Ectodermal cell (in vitro differentiated cells): ENCODE data around the gene DNAJB1.

Experiments
- H3K27ac ChIP-seq: 2 replicates; pipeline ENCODE4 v1.7.0; 2013; ENCODE audit warnings: mild to moderate bottlenecking, low read depth, low read length; ENCODE audit not compliant: insufficient read depth, poor library complexity, severe bottlenecking
- H3K27me3 ChIP-seq: 2 replicates; pipeline ENCODE4 v1.7.0; 2013; ENCODE audit warnings: mild to moderate bottlenecking, low read length; ENCODE audit not compliant: insufficient read depth, control insufficient read depth, poor library complexity, severe bottlenecking
- H3K36me3 ChIP-seq: one replicate; pipeline ENCODE4 v1.7.0; 2013; ENCODE audit warnings: low read length; ENCODE audit not compliant: control insufficient read depth, insufficient read depth
- H3K4me1 ChIP-seq: one replicate; pipeline ENCODE4 v1.7.0; 2013; ENCODE audit warnings: low read length; ENCODE audit not compliant: control insufficient read depth, insufficient read depth
- H3K4me3 ChIP-seq: 2 replicates; pipeline ENCODE4 v1.7.0; 2013; ENCODE audit warnings: low read depth, low read length, control low read depth; ENCODE audit not compliant: insufficient read depth
- H3K9me3 ChIP-seq: 2 replicates; pipeline ENCODE4 v1.7.0; 2013; ENCODE audit warnings: mild to moderate bottlenecking, low read length, moderate library complexity; ENCODE audit not compliant: control insufficient read depth
- WGBS, 2 experiments: methylation state at CpG; one replicate each; pipeline ENCODE4 v1.1.7; 2013; ENCODE audit warnings: missing lambda C conversion rate in 2 of 2; 5-methylcytosine and 5-hydroxymethylcytosine counted together

The DNAJB1 gene

DNA sequence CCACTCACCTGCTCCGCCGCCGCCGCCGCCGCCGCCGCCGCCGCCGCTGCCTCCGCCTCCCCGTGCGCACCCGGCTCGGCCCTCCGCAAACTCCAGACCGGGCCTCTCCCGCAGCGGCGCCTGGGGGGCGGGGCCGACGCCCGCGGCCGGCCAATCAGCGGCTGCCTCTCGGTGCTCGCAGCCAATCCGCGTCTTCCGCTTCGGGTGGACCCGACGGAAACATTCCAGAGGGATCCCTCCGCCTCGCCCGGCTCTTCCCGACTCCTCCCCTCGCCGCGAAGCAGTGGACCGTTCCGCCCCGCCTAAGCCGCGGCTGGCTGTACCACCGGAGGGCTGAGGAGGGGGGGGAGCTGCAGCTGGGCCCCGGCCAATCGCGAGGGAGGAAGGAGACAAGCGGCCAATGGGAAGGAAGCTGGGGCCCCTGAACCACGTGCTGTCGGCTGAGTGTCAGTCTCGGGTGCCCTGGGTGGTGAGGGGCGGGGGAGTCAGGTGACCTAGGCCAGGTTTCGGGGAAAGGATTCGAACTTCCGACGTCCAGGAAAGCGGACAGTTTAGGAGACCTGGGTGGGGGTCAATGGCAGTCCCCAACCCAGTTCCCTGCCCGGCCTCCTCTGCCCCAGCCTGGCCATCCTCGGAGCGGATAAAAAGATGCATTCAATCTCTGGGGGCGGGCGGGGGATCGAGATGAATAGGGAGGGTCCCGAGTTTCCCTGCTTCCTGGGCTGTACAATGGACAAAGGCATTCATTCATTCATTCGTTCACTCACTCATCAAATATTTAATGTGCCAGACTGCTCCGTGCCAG lies 22.0 kb downstream of the DNAJB1 start, which contains the start of gene GIPC1:
GIPC1 (minus strand) TSS at position 99 of the 805 bp plus-strand sequence. CDS start 13,151 bp downstream, outside the sequence.
- no peaks in the 10 kb centered on the region for H3K9me3 ChIP-seq
- H3K4me3 ChIP-seq = peak within 1 kb of the TSS; percentile 75
- no peaks in the 10 kb centered on the region for H3K36me3 ChIP-seq
- peaks cover 10% of the 10 kb centered on the region for H3K4me1 ChIP-seq
- H3K27me3 ChIP-seq = no peaks in the 10 kb centered on the region
- H3K27ac ChIP-seq = peak within 1 kb of the TSS; percentile 50
- WGBS, 2 experiments = 9% methylated on average over 71 of the region's 71 CpGs

DNA sequence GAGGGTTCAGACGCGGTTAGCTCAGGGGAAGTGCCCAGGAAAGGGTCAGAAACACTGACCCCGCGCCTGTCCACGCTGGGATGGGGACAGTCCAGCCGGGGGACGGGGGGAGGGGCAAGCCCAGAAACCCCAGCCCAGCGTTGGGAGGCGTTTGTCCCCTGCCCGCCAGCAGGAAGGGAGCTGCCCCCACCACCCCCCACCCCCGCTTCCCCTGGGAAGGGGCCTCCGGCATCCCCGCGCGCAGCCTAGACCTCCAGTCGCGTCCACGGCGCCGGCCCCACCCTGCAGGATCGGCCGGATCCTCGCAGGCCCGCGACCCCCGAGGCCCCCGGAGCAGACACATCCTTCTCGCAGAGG lies 22.5 kb downstream of the DNAJB1 start:
- peak overlapping the region; percentile 50 for H3K27ac ChIP-seq
- H3K4me3 ChIP-seq = peak overlapping the region; percentile 75
- WGBS, 2 experiments = 0% methylated on average over 28 of the region's 28 CpGs

DNA sequence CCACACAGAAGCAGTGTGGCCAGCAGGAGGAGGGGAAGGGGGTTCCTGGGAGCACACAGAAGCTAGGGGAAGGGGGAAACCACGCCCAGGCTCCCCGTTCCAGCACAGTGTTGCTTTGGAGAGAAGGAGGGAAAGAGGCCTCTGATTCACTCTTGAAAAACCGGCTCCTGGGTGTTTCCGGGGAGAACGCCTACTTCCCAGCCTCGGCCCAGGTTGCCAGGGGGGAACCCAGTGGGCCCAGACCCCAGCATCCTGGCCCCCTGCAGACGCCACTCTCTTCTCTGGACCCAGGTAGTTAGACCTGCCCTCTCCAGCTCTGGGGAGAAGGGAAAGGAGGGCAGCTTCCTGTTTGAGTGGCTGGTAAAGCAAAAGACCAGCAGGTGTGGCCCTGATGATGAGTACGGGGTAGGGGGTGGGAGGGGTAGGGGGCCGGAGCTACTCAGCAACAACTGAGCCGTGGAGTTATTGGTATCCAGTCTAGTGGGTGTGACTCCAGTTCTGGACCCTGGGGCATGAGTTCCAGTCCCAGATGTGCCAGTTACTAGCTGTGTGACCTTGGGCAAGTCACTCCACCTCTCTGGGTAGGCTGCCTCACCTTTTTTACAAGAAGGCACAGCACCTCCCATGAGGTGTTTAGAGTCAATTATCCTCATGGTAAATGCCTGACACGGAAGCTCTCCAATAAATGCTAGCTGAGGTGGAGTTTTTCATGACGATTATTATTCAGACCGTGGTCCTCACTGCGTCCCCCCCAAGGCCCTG lies 23.1 kb downstream of the DNAJB1 start:
- Histone ChIP-seq H3K27me3 (no peaks in the 10 kb centered on the region), H3K36me3 (no peaks in the 10 kb centered on the region), H3K27ac (no peak overlapping the region), H3K4me3 (peak overlapping the region; percentile 75), H3K4me1 (peaks cover 10% of the 10 kb centered on the region), H3K9me3 (no peaks in the 10 kb centered on the region)
- 44 to 47% methylated on average over 14 of the region's 14 CpGs for WGBS, 2 experiments

More for the DNA sequence above, 22.5 kb downstream of the DNAJB1 start:
- no peaks in the 10 kb centered on the region for H3K9me3 ChIP-seq
- H3K27me3 ChIP-seq = no peaks in the 10 kb centered on the region
- H3K36me3 ChIP-seq = no peaks in the 10 kb centered on the region
- H3K4me1 ChIP-seq = peaks cover 10% of the 10 kb centered on the region

DNA sequence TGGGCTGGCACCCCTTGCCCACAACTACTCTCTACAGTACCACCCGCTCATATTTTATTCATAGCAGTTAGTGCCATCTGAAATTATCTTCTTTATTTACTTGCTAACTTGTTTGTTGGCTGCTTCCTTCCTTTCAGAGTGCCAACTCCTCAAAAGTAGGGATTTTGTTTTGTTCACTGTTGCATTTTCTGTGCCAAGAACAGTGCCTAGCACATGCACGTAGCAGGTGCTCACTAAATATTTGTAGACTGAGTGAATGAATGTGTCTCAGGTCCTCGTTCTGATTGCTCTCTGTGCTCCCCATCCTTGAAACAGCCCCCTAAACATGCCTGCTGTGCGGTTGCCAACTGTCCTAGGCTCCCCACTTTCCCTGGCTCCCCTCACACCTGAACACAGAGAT lies 23.8 kb downstream of the DNAJB1 start:
- H3K9me3 ChIP-seq = no peaks in the 10 kb centered on the region
- H3K4me1 ChIP-seq = peaks cover 10% of the 10 kb centered on the region
- H3K4me3 ChIP-seq = no peak overlapping the region
- WGBS, 2 experiments = 95 to 96% methylated on average over 4 of the region's 4 CpGs
- H3K36me3 ChIP-seq = no peaks in the 10 kb centered on the region
- H3K27me3 ChIP-seq = no peaks in the 10 kb centered on the region
- H3K27ac ChIP-seq = no peak overlapping the region

DNA sequence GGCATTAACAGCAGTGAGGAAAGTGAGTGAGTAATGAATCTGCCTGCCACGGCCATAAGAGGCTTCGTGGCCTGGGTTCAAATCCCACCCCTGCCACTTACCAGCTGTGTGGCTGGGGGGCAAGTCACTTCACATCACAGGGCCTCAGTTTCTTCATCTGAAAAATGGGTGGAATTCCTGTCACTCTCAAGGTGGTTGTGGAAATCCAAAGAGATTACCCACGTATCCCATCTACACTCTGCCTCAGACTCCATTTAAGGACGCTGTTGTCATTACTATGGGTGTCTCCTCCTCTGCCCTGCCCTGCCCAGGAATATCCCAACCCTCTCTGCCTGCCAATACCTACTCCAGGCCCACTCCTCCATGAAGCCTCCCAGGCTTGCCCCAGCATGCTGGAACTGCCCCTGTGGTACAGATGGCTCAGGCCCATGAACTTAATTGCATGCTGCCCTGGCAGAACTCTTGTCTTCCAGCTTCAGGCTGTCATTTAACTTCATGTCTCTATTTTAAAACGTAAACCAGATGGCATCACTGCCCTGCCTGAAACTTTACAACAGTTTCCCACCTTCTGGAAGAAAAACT lies 25.4 kb downstream of the DNAJB1 start:
- WGBS, 2 experiments = 93 to 96% methylated on average over 5 of the region's 5 CpGs
- H3K9me3 ChIP-seq = no peaks in the 10 kb centered on the region

DNA sequence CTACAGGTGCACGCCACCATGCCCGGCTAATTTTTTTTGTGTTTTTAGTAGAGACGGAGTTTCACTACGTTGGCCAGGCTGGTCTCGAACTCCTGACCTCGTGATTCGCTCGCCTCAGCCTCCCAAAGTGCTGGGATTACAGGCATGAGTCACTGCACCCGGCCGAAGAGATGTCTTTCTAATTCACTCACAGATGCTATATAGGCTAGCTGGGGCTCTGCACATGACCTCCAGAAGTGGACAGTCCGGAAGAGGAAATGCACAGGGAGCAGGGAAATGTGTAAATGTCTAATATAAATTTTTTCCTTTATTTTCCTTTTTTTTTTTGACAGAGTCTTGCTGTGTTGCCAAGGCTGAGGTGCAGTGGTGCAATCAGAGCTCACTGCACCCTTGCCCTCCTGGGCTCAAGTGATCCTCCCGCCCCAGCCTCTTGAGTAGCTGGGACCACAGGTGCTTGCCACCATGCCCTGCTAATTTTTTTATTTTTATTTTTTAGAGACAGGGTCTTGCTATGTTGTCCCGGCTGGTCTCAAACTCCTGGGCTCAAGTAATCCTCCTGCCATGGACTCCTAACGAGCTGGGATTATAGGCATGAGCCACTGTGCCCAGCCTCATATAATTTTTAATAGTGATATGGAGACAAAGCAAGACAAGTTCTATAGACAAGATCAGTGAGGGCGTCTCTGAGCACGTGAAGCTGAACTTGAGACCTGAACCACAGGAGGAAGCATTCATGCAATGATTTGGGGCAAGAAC lies 30.6 kb downstream of the DNAJB1 start:
- H3K36me3 ChIP-seq = peaks cover 4% of the 10 kb centered on the region
- H3K9me3 ChIP-seq = no peaks in the 10 kb centered on the region
- no peaks in the 10 kb centered on the region for H3K27me3 ChIP-seq
- H3K27ac ChIP-seq = no peak overlapping the region
- no peak overlapping the region for H3K4me3 ChIP-seq
- no peaks in the 10 kb centered on the region for H3K4me1 ChIP-seq
- WGBS, 2 experiments = 96% methylated on average over 15 to 16 of the region's 16 CpGs

More for the DNA sequence above, 25.4 kb downstream of the DNAJB1 start:
- Histone ChIP-seq H3K4me1 (peaks cover 10% of the 10 kb centered on the region), H3K36me3 (no peaks in the 10 kb centered on the region), H3K27ac (no peak overlapping the region), H3K27me3 (no peaks in the 10 kb centered on the region), H3K4me3 (no peak overlapping the region)

DNA sequence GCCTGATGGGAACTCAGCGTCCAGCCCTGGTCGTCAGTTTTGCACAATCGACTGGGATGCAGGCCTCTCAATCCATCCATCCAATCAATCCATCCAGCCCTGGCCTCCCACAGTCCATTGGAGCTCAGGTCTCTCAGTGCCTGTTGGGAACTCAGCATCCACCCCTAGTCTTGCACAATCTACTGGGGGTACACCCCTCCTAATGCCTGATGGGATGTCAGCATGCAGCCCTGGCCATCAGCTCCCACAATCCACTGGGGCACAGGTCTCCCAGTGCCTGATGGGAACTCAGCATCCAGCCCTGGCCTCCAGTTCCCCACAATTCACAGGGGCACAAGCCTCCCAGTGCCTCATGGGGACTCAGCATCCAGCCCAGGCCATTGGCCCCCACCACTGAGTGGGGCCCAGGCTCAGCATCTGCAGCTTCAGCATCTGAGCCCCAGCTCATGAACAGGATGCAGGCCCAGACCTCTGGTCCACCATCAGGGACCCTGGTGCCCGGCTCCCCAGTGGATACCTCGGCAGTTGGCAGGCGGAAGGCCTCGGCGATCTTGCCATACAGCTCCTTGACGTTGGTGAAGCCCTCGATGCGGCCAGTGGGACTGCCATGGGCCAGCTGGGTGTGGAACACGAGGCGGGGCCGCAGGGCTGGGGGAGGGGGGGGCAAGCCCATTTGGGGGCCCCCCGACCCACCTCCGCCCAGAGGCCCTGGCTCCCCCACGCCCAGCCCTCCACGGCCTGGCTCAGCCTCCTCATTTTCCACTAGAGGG lies 35.8 kb downstream of the DNAJB1 start:
- Histone ChIP-seq H3K4me3 (no peak overlapping the region), H3K36me3 (peaks cover 14% of the 10 kb centered on the region), H3K27me3 (no peaks in the 10 kb centered on the region), H3K9me3 (no peaks in the 10 kb centered on the region), H3K27ac (no peak overlapping the region), H3K4me1 (peaks cover 4% of the 10 kb centered on the region)
- 96% methylated on average over 18 of the region's 18 CpGs for WGBS, 2 experiments

DNA sequence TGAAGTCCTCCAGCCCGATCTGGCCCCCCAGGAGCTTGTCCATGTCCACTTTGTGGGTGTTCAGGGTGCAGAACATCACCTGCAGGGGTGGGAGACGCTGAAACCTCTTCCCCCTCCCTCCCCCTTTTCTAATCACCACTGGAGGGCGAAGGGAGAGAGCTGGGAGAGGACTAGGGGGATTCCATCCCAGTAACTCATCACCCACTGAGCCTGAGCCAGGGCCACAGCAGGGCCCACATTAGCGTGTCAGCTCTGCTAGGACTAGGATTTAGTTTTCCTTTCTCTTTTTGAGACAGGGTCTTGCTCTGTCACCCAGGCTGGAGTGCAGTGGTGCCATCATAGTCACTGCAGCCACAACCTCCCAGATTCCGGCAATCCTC lies 37.5 kb downstream of the DNAJB1 start:
- WGBS, 2 experiments = 74 to 87% methylated on average over 4 to 5 of the region's 5 CpGs
- Histone ChIP-seq H3K4me3 (no peak overlapping the region), H3K36me3 (peaks cover 14% of the 10 kb centered on the region), H3K27ac (no peak overlapping the region), H3K4me1 (peaks cover 8% of the 10 kb centered on the region), H3K9me3 (no peaks in the 10 kb centered on the region), H3K27me3 (no peaks in the 10 kb centered on the region)

DNA sequence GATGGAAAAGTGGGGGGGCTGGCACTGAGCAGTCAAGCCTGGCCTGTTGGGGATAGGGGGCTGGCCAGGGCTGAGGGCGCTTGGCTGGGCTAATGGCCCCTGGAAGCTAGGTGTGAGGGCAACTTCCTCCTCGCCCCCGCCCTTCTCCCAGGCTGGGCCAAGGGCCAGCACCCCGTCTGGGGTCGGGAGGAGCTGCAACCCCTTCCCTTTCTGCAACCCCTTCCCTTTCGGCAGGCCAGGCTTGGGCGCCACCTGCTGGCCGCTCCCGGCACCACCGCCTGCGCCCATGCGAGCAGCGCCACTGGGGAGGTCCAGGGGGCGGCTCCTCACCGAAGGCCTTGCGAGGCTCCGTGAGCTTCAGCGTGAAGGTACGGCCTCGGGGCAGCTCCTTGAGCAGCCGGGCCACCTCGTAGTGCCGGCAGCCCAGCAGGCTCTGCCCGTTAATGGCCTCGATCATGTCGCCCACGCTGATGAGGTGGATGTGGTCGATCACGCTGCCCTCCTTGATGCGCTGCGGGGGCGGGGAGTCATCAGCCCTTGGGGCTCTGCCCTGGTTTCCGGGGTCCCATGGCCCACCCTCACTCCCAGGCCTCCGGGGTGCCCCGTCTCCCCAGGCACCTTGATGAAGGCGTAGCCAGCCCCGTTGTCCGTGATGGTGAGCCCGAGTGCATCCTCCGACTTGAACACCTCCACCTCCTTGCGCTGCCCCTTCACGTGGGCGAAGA lies 38.1 kb downstream of the DNAJB1 start:
- no peak overlapping the region for H3K4me3 ChIP-seq
- H3K36me3 ChIP-seq = peaks cover 14% of the 10 kb centered on the region
- H3K27ac ChIP-seq = no peak overlapping the region
- H3K4me1 ChIP-seq = peaks cover 14% of the 10 kb centered on the region
- H3K9me3 ChIP-seq = no peaks in the 10 kb centered on the region
- no peaks in the 10 kb centered on the region for H3K27me3 ChIP-seq
- 52 to 54% methylated on average over 43 of the region's 43 CpGs for WGBS, 2 experiments
